GM18498 (cell line): ENCODE results near the gene OTOG.

Experiments used
- ATAC-seq: cut with Tn5 transposase; IDR thresholded peaks from one replicate; pipeline ENCODE4 v1.9.1; 2021; ENCODE audit warnings: mild to moderate bottlenecking, moderate library complexity; ENCODE audit not compliant: unreplicated experiment

The OTOG gene

DNA sequence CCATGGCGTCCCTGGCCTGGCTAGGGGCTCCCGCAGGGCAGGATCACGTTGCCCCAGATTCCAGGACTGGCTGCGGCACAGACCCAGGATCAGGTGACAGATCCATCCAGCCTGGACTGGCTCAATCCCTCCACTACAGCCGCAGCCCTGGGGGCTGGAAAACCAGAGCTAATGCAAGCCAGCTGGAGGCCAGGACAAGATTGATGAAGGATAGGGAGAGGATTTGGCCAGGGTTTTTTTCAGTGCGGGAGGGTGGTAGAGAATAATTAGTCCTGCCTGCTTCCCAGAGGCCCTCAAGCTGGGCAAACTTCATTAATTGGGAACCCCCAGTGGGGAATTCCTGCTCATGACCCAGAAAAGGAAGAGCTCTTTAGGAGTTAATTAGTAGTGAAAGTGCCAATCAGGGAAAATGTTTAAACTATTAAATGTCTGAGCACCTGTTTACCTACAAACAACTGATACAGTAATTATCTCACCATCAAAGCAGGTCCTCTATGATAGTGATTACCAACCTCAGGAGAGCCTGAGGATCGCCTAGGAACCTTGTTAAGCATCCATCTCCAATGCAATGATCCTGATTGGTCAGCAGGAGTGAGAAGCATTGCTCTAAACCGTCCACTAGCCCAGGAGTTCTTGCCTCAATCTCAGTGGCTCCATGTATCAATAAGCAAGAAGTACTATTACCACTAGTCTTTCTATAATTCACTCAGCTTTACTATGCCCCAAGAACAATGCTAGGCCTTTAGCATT, 139.3 kb downstream of the OTOG start:
- no peak for ATAC-seq

DNA sequence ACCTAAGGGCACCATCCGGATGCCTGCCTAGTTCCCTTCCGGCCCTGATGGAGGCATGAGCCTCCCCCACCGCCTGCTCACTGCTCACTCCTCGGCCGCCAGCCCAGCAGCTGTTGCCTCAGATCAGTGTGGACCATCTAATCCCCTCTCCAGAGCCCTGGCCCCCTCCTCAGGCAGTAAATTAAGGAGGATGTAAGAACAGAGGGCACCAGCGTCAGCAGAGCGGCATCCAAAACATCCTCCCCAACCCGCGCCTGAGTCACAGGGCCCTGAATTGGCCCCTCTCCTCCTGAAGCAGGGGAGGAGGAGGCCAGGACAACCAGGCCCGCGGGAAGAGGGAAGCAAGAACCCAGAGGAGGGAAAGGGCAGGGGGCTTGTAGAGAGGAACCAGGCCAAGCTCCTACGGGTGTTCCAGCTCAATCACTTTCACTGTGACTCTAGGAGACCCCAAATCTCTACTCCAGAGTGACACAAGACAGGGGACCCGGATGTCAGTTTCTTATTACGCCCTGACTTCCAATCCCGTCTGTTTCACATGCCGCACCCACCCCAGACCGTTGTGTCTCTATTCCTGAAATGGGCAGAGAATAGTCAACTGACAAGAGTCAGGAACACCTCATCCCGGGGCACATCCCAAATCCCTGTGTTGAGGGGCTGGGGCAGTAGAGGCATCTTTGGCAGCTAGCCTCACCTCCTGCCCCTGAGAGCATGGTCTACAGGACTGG, 141.0 kb downstream of the OTOG start:
- no peak for ATAC-seq

DNA sequence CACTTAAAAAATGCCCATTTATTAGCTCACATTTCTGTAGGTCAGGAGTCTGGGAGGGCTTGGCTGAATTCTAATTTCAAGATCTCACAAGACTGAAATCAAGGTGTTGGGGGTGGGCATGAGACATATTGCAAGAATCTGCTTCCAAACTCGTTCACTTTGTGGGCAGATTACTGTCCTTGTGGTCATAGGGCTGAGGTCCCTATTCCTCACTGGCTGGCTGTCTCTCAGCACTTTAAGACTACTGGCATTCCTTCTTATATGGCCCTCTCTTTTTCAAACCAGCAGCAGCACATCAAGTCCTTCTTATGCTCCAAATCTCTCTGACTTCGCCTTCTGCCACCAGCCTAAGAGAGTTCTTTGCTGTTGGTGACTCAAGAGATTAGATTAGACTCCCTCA, 144.5 kb downstream of the OTOG start:
- ATAC-seq: no peak

DNA sequence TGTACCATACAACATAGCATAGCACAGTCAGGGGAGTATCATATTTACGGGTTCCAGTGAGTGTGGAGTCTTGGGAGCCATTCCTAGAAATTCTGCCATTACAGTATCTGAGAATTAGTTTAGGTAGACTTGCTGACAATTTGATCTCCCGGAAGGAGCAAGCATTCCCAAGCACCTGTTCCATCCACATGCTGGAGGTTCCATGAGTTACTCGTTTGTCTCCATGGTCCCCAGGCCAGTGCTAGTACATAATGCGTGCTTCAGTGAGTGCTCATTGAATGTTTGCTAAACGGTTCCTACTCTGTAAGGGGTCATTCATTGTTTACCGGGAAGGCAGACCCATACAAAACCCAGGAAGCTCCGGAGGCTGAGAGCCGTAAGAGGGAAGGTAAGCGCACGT, 144.9 kb downstream of the OTOG start:
- ATAC-seq: no peak

DNA sequence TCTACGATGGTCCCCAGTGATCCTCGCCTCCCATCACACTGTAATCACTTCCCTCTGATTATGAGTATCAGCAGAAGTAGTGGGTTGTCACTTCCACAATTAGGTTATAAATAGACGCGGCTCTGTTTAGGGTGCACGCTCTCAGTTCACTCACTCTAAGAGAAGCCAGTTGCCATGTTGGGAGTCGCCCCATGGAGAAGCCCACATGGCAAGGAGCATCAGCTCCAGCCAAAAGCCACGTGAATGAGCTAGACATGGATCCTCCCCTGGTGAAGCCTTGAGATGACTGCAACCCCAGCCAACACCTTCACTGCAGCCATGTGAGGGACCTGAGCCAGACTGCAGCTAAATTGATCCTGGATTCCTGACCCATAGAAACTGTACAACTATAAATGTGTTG, 145.9 kb downstream of the OTOG start:
- ATAC-seq: no peak

DNA sequence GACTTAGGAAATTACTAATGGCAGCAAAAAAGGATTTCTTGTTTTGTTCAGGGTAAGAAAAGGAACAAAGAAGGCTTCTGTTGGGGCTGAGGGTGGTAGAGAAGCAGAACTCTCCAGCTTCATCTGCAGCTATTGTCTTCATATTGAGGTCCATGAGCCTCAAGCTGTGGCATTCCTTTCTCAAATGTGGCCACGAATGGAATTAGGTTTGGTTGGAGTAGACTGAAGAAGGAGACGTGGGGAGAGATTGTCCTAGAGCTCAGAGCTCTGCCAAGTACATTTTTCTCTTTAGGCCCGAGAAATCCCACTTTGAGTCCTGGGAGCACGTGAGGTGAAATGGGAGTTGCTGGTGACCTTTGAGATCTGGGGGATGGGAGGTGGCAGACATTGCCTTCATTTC, 146.5 kb downstream of the OTOG start:
- no peak for ATAC-seq

DNA sequence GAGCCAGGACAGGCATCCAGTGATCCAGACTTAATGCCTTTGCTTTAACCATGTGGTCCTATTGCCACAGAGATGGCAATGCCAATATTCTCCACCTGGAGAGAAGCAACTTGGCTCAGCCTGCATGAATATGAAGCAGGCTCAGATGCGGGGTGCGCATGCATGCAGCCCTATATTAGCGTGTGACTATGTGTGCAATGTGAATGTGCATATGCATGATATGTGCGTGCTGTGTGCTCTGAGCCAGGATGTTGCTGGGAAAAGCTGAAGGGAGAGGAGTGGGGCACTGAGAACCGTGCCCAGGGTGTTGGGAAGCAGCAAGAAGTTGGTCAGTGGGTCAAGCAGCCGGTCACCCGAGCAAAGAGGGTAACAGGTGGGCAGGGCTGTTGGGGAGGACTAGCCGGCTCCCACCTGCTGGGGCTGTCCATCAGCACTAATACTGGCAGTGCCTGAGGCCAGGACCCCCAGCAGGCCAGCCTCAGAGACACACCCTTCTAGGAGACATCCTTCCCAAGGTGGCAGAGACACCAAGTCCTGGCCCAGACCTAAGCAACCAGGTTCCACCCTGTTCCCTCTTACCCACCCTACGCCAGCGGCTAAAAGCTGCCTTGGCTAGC, 147.5 kb downstream of the OTOG start:
- ATAC-seq: no peak

DNA sequence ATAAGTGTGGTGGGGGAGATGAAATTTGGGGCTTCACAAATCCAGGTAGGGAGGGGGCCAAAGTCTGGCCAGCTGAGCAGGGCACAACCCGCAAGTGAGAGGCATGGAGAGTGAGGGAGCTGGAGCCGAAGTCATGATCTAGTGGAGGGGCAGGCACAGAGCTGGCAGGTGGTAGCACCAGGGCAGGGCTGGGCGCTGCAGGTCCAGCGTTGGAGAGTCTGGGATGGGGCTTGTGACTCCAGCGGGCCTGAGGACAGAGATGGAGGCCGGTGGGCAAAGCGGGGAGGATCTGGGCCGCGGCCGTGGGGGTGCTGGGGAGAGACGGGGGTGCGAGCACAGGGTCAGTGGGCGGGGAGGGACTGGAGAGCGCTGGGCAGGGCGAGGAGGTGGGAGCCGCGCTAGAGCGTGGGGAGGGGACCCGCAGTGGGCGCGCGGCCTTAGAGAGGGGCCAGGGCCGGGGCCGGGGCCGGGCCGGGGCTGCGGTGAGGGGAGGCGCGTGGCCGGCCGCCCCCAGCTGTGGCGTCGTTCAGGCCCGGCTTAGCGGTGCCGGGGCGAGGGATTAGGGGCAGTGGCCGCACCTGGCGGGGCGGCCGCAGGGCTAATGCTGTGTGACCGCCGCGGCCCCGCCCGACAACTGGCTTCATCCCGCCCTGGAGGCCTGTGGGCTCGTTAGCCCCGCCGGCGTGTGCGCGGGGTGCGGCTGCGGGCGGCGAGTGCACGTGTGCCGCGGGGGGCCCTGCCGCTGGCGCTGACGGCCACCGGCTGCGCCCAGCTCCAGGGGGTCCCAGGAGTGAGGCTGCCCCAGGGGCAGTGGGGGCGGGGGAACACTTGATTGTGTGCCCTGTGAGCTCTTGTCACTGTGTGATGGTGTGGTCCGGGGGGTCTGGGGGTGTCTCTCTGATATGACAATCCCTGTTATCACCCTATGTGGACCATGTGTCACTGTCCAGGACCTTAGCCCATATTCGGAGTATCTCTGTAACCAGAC, 148.7 kb downstream of the OTOG start:
- ATAC-seq: no peak

DNA sequence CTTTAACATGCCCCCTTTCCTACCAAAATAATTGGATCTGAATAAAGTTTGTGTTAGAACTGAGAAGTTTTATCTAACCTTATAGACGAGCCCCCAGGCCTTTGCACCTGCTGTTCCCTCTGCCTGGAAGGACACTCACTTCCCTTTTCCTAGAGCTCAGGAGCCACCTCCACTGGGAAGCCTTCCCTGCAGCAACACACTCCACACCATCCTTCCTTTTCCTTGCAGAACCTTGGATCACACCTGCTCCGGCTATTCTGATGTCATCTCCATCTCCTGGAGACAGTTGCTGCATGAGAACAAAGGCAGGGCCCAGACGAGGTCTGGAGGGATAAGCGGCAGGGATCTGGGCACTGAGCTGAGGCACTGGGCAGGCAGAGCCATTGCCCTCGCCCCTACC, 149.7 kb downstream of the OTOG start:
- ATAC-seq: no peak
